Measurements from ENCODE around the gene SIRT5. TPM values are rescaled to one million over a fixed set of nuclear protein-coding genes. Genes with fewer than 3 reads are reported as not detected.

Gene SIRT5
- total RNA-seq, 1 donor from 2014 or later: 23.6 TPM

- Mint-ChIP-seq H3K9me3 (peaks cover 21% of the 10 kb centered on the region), H3K27ac (no peak overlapping the region), H3K36me3 (no peaks in the 10 kb centered on the region), H3K4me3 (no peak overlapping the region), H3K4me1 (no peaks in the 10 kb centered on the region), H3K27me3 (ENCODE audit: low read depth) (no peaks in the 10 kb centered on the region)
- DNase-seq (ENCODE audit: low spot score in 2 of 2, unreplicated experiment in 2 of 2): no peak
- no peak for TF ChIP-seq CTCF (IDR thresholded peaks at IDR 0.05; ENCODE audit: unreplicated experiment)
Measured at GRCh38 chr6:13541496-13541895, 32.9 kb upstream of the SIRT5 start.

- TF ChIP-seq CTCF (IDR thresholded peaks at IDR 0.05; ENCODE audit: unreplicated experiment): no peak
- Mint-ChIP-seq H3K27ac (no peak overlapping the region), H3K36me3 (no peaks in the 10 kb centered on the region), H3K9me3 (peaks cover 21% of the 10 kb centered on the region), H3K27me3 (ENCODE audit: low read depth) (no peaks in the 10 kb centered on the region), H3K4me1 (no peaks in the 10 kb centered on the region), H3K4me3 (no peak overlapping the region)
- DNase-seq (ENCODE audit: low spot score in 2 of 2, unreplicated experiment in 2 of 2): no peak
Measured at GRCh38 chr6:13544454-13545186, 29.8 kb upstream of the SIRT5 start.

GRCh38 chr6:13545885-13546284, 28.5 kb upstream of the SIRT5 start:
- peaks cover 18% of the 10 kb centered on the region for H3K9me3 Mint-ChIP-seq
- no peak for TF ChIP-seq CTCF (IDR thresholded peaks at IDR 0.05; ENCODE audit: unreplicated experiment)
- no peaks in the 10 kb centered on the region for H3K36me3 Mint-ChIP-seq
- H3K27ac Mint-ChIP-seq: no peak overlapping the region
- H3K27me3 Mint-ChIP-seq (ENCODE audit: low read depth): no peaks in the 10 kb centered on the region
- H3K4me3 Mint-ChIP-seq: no peak overlapping the region
- H3K4me1 Mint-ChIP-seq: no peaks in the 10 kb centered on the region
- DNase-seq (ENCODE audit: low spot score in 2 of 2, unreplicated experiment in 2 of 2): no peak

- no peaks in the 10 kb centered on the region for H3K4me1 Mint-ChIP-seq
Measured at GRCh38 chr6:13548500-13549210, 25.7 kb upstream of the SIRT5 start.

GRCh38 chr6:13550656-13551055, 23.7 kb upstream of the SIRT5 start:
- no peak for DNase-seq (ENCODE audit: low spot score in 2 of 2, unreplicated experiment in 2 of 2)

More at GRCh38 chr6:13548500-13549210, 25.7 kb upstream of the SIRT5 start:
- Mint-ChIP-seq H3K27me3 (ENCODE audit: low read depth) (no peaks in the 10 kb centered on the region), H3K27ac (no peak overlapping the region), H3K36me3 (no peaks in the 10 kb centered on the region), H3K9me3 (peaks cover 16% of the 10 kb centered on the region), H3K4me3 (no peak overlapping the region)
- no peak for TF ChIP-seq CTCF (IDR thresholded peaks at IDR 0.05; ENCODE audit: unreplicated experiment)
- DNase-seq (ENCODE audit: low spot score in 2 of 2, unreplicated experiment in 2 of 2): no peak

More at GRCh38 chr6:13550656-13551055, 23.7 kb upstream of the SIRT5 start:
- H3K9me3 Mint-ChIP-seq: peaks cover 2% of the 10 kb centered on the region
- no peak overlapping the region for H3K27ac Mint-ChIP-seq
- no peaks in the 10 kb centered on the region for H3K27me3 Mint-ChIP-seq (ENCODE audit: low read depth)
- no peak for TF ChIP-seq CTCF (IDR thresholded peaks at IDR 0.05; ENCODE audit: unreplicated experiment)
- H3K4me3 Mint-ChIP-seq: no peak overlapping the region
- peaks cover 7% of the 10 kb centered on the region for H3K4me1 Mint-ChIP-seq
- H3K36me3 Mint-ChIP-seq: no peaks in the 10 kb centered on the region

Measured in mesothelial cell of epicardium (in vitro differentiated cells).